ENCODE data around the gene HUWE1.

DNA sequence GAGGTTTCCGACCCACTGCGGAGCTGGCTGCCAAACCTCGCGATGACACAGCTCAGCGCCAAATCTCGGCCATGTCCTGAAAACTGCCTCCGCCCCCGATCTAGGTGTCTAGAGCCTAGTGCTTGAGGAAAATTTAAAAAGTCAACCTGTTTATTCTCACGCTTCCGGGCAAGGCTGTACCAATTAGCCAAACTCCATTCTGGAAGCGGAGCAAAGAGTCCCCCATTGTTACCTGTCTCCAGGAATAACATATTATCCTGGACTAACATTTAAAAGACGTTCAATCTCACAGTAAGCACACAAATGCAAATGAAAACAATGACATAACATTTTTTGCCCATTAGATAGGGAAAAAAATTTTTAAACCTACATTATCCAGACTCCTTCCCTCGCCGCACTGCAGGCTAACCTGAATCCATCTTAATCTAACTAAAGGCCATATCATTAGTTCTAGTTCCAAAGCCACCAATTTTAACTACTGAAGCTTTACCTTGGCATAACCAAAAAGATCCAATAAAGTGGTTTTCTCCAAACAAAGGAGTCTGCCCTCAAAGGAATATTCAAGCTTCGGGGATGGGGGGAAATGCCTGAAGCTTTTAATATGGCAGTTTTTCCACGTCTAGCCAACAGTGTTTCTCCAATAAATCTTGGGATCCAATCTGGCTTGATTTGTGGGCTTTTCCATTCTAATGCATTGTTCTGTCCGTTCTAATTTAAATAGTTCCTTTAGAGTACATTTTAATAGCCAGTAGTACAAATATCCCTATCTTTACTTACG lies 1.9 kb downstream of the HUWE1 start:
- no peak for TF ChIP-seq EZH2 (IDR thresholded peaks at IDR 0.05; ENCODE audit: borderline replicate concordance, insufficient read depth, low read depth, low read length, poor library complexity, severe bottlenecking)
- TF ChIP-seq, protein P1, sequence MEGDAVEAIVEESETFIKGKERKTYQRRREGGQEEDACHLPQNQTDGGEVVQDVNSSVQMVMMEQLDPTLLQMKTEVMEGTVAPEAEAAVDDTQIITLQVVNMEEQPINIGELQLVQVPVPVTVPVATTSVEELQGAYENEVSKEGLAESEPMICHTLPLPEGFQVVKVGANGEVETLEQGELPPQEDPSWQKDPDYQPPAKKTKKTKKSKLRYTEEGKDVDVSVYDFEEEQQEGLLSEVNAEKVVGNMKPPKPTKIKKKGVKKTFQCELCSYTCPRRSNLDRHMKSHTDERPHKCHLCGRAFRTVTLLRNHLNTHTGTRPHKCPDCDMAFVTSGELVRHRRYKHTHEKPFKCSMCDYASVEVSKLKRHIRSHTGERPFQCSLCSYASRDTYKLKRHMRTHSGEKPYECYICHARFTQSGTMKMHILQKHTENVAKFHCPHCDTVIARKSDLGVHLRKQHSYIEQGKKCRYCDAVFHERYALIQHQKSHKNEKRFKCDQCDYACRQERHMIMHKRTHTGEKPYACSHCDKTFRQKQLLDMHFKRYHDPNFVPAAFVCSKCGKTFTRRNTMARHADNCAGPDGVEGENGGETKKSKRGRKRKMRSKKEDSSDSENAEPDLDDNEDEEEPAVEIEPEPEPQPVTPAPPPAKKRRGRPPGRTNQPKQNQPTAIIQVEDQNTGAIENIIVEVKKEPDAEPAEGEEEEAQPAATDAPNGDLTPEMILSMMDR (IDR thresholded peaks at IDR 0.05) = no peak
